ENCODE data around the gene FAM170B. TPM values are rescaled to one million over a fixed set of nuclear protein-coding genes. Genes with fewer than 3 reads are reported as not detected.

The FAM170B gene
- total RNA-seq, 2 donors from 2014 or later, result not detected

- DNase-seq, result no peak
- H3K36me3 Mint-ChIP-seq (ENCODE audit: low read depth), result no peaks in the 10 kb centered on the region
- no peaks in the 10 kb centered on the region for H3K9me3 ChIP-seq (ENCODE audit: control insufficient read depth, low read length, poor library complexity, severe bottlenecking)
- H3K27ac Mint-ChIP-seq, result no peak overlapping the region
- peaks cover 25% of the 10 kb centered on the region for H3K27me3 Mint-ChIP-seq
- H3K4me3 Mint-ChIP-seq, result no peak overlapping the region
- no peak for ATAC-seq
- peaks cover 2% of the 10 kb centered on the region for H3K4me1 Mint-ChIP-seq
Measured at GRCh38 chr10:49118430-49119074, 15.3 kb downstream of the FAM170B start.

- no peaks in the 10 kb centered on the region for H3K36me3 Mint-ChIP-seq (ENCODE audit: low read depth)
- peaks cover 28% of the 10 kb centered on the region for H3K27me3 Mint-ChIP-seq
- DNase-seq (no peak), ATAC-seq (no peak)
- peaks cover 2% of the 10 kb centered on the region for H3K4me1 Mint-ChIP-seq
- no peak overlapping the region for H3K4me3 Mint-ChIP-seq
- H3K9me3 ChIP-seq (ENCODE audit: control insufficient read depth, low read length, poor library complexity, severe bottlenecking), result no peaks in the 10 kb centered on the region
- H3K27ac Mint-ChIP-seq, result no peak overlapping the region
Measured at GRCh38 chr10:49117376-49118070, 16.3 kb downstream of the FAM170B start.

GRCh38 chr10:49116509-49117375 lies 17.1 kb downstream of the FAM170B start:
- DNase-seq (no peak), ATAC-seq (no peak)
- Mint-ChIP-seq H3K4me3 (no peak overlapping the region), H3K4me1 (peaks cover 2% of the 10 kb centered on the region), H3K27me3 (peaks cover 35% of the 10 kb centered on the region), H3K27ac (no peak overlapping the region), H3K36me3 (ENCODE audit: low read depth) (no peaks in the 10 kb centered on the region)
- H3K9me3 ChIP-seq (ENCODE audit: control insufficient read depth, low read length, poor library complexity, severe bottlenecking), result no peaks in the 10 kb centered on the region

GRCh38 chr10:49115796-49116508 lies 17.9 kb downstream of the FAM170B start:
- ATAC-seq (peak; percentile 62), DNase-seq (no peak)
- Mint-ChIP-seq H3K4me3 (peak overlapping the region; percentile 7), H3K27ac (no peak overlapping the region), H3K36me3 (ENCODE audit: low read depth) (no peaks in the 10 kb centered on the region), H3K4me1 (peaks cover 2% of the 10 kb centered on the region), H3K27me3 (peaks cover 38% of the 10 kb centered on the region)
- H3K9me3 ChIP-seq (ENCODE audit: control insufficient read depth, low read length, poor library complexity, severe bottlenecking), result no peaks in the 10 kb centered on the region

- peak within 1 kb of the TSS; percentile 78 for H3K4me3 Mint-ChIP-seq
- no peaks in the 10 kb centered on the region for H3K9me3 ChIP-seq (ENCODE audit: control insufficient read depth, low read length, poor library complexity, severe bottlenecking)
- ATAC-seq, result peak; percentile 62
- no peak for DNase-seq
- no peak within 1 kb of the TSS for H3K27ac Mint-ChIP-seq
- peaks cover 38% of the 10 kb centered on the region for H3K27me3 Mint-ChIP-seq
- H3K4me1 Mint-ChIP-seq, result peaks cover 2% of the 10 kb centered on the region
- no peaks in the 10 kb centered on the region for H3K36me3 Mint-ChIP-seq (ENCODE audit: low read depth)
Measured at GRCh38 chr10:49115015-49115795, 18.6 kb downstream of the FAM170B start, which contains the start of gene VSTM4. TSS of gene VSTM4 (minus strand) at chr10:49115522. CDS start at chr10:49115485, 37 bp downstream.

- no peak for DNase-seq
- H3K4me3 Mint-ChIP-seq, result peak overlapping the region; percentile 78
- no peak overlapping the region for H3K27ac Mint-ChIP-seq
- peaks cover 43% of the 10 kb centered on the region for H3K27me3 Mint-ChIP-seq
- peaks cover 2% of the 10 kb centered on the region for H3K4me1 Mint-ChIP-seq
- H3K9me3 ChIP-seq (ENCODE audit: control insufficient read depth, low read length, poor library complexity, severe bottlenecking), result no peaks in the 10 kb centered on the region
- H3K36me3 Mint-ChIP-seq (ENCODE audit: low read depth), result no peaks in the 10 kb centered on the region
- no peak for ATAC-seq
Measured at GRCh38 chr10:49114718-49115014, 19.2 kb downstream of the FAM170B start.

- DNase-seq, result no peak
- H3K9me3 ChIP-seq (ENCODE audit: control insufficient read depth, low read length, poor library complexity, severe bottlenecking), result no peaks in the 10 kb centered on the region
- ATAC-seq, result no peak
- Mint-ChIP-seq H3K4me1 (peaks cover 2% of the 10 kb centered on the region), H3K36me3 (ENCODE audit: low read depth) (no peaks in the 10 kb centered on the region), H3K4me3 (no peak overlapping the region), H3K27ac (no peak overlapping the region), H3K27me3 (peaks cover 50% of the 10 kb centered on the region)
Measured at GRCh38 chr10:49113741-49114141, 20.1 kb downstream of the FAM170B start.

GRCh38 chr10:49112851-49113250 lies 21.0 kb downstream of the FAM170B start:
- peaks cover 47% of the 10 kb centered on the region for H3K27me3 Mint-ChIP-seq
- no peaks in the 10 kb centered on the region for H3K36me3 Mint-ChIP-seq (ENCODE audit: low read depth)
- no peak for DNase-seq
- no peak overlapping the region for H3K4me3 Mint-ChIP-seq
- ATAC-seq, result no peak
- H3K4me1 Mint-ChIP-seq, result peaks cover 2% of the 10 kb centered on the region
- no peaks in the 10 kb centered on the region for H3K9me3 ChIP-seq (ENCODE audit: control insufficient read depth, low read length, poor library complexity, severe bottlenecking)
- H3K27ac Mint-ChIP-seq, result no peak overlapping the region

GRCh38 chr10:49112098-49112497 lies 21.7 kb downstream of the FAM170B start:
- H3K27ac Mint-ChIP-seq, result no peak overlapping the region
- H3K4me1 Mint-ChIP-seq, result peaks cover 2% of the 10 kb centered on the region
- no peak overlapping the region for H3K4me3 Mint-ChIP-seq
- no peaks in the 10 kb centered on the region for H3K9me3 ChIP-seq (ENCODE audit: control insufficient read depth, low read length, poor library complexity, severe bottlenecking)
- peaks cover 46% of the 10 kb centered on the region for H3K27me3 Mint-ChIP-seq
- no peak for ATAC-seq
- no peaks in the 10 kb centered on the region for H3K36me3 Mint-ChIP-seq (ENCODE audit: low read depth)
- DNase-seq, result no peak

- H3K4me1 Mint-ChIP-seq, result peaks cover 2% of the 10 kb centered on the region
- no peak for ATAC-seq
- H3K4me3 Mint-ChIP-seq, result no peak overlapping the region
- no peaks in the 10 kb centered on the region for H3K36me3 Mint-ChIP-seq (ENCODE audit: low read depth)
- peaks cover 46% of the 10 kb centered on the region for H3K27me3 Mint-ChIP-seq
- H3K27ac Mint-ChIP-seq, result no peak overlapping the region
- DNase-seq, result no peak
- H3K9me3 ChIP-seq (ENCODE audit: control insufficient read depth, low read length, poor library complexity, severe bottlenecking), result no peaks in the 10 kb centered on the region
Measured at GRCh38 chr10:49111320-49111698, 22.5 kb downstream of the FAM170B start.

GRCh38 chr10:49110684-49111319 lies 23.0 kb downstream of the FAM170B start:
- H3K27me3 Mint-ChIP-seq, result peaks cover 46% of the 10 kb centered on the region
- peaks cover 2% of the 10 kb centered on the region for H3K4me1 Mint-ChIP-seq
- DNase-seq, result no peak
- no peaks in the 10 kb centered on the region for H3K36me3 Mint-ChIP-seq (ENCODE audit: low read depth)
- H3K4me3 Mint-ChIP-seq, result no peak overlapping the region
- ATAC-seq, result no peak
- H3K9me3 ChIP-seq (ENCODE audit: control insufficient read depth, low read length, poor library complexity, severe bottlenecking), result no peaks in the 10 kb centered on the region
- no peak overlapping the region for H3K27ac Mint-ChIP-seq

GRCh38 chr10:49109669-49110340 lies 24.0 kb downstream of the FAM170B start:
- ATAC-seq (no peak), DNase-seq (no peak)
- Mint-ChIP-seq H3K27ac (no peak overlapping the region), H3K4me3 (no peak overlapping the region), H3K4me1 (peaks cover 2% of the 10 kb centered on the region), H3K36me3 (ENCODE audit: low read depth) (no peaks in the 10 kb centered on the region), H3K27me3 (peaks cover 45% of the 10 kb centered on the region)
- no peaks in the 10 kb centered on the region for H3K9me3 ChIP-seq (ENCODE audit: control insufficient read depth, low read length, poor library complexity, severe bottlenecking)
